CD4-positive, alpha-beta T cell treated with Interleukin-17A for 4 hours (primary cell): Measurements from ENCODE around the gene DHRS12.
A peak's percentile ranks its signal among the peaks of the same experiment; 100 is the strongest.

ENCODE experiments used
- DNase-seq: peaks from one replicate; pipeline ENCODE4 v3.0.0-alpha.2; 2020; ENCODE audit warnings: mixed read lengths

The DHRS12 gene

GRCh38 chr13:51780099-51780498 is 23.9 kb downstream of the DHRS12 start:
- DNase-seq: no peak

GRCh38 chr13:51778392-51778791 is 25.6 kb downstream of the DHRS12 start:
- no peak for DNase-seq

GRCh38 chr13:51777921-51778320 is 26.0 kb downstream of the DHRS12 start:
- DNase-seq: no peak

- DNase-seq: no peak
These were observed 27.8 kb downstream of the DHRS12 start for GRCh38 chr13:51776179-51776578.

- DNase-seq: no peak
These were observed 30.4 kb downstream of the DHRS12 start for GRCh38 chr13:51773515-51773914.

- DNase-seq: no peak
These were observed 31.2 kb downstream of the DHRS12 start for GRCh38 chr13:51772781-51773180.

- no peak for DNase-seq
These were observed 31.9 kb downstream of the DHRS12 start for GRCh38 chr13:51772105-51772455.

- no peak for DNase-seq
These were observed 32.4 kb downstream of the DHRS12 start for GRCh38 chr13:51771418-51772104.

- no peak for DNase-seq
These were observed 33.1 kb downstream of the DHRS12 start for GRCh38 chr13:51770681-51771417.

GRCh38 chr13:51770160-51770559 is 33.8 kb downstream of the DHRS12 start:
- DNase-seq: no peak

GRCh38 chr13:51769455-51770127 is 34.4 kb downstream of the DHRS12 start:
- DNase-seq: no peak

- no peak for DNase-seq
These were observed 35.0 kb downstream of the DHRS12 start for GRCh38 chr13:51768976-51769375.

GRCh38 chr13:51768378-51768921 is 35.5 kb downstream of the DHRS12 start:
- no peak for DNase-seq

- no peak for DNase-seq
These were observed 36.9 kb downstream of the DHRS12 start for GRCh38 chr13:51767100-51767499.

- DNase-seq: no peak
These were observed 38.8 kb downstream of the DHRS12 start for GRCh38 chr13:51765142-51765515.

- DNase-seq: peak; percentile 50
These were observed 39.5 kb downstream of the DHRS12 start for GRCh38 chr13:51764184-51765141.

GRCh38 chr13:51763486-51763885 is 40.5 kb downstream of the DHRS12 start:
- no peak for DNase-seq

- no peak for DNase-seq
These were observed 42.2 kb downstream of the DHRS12 start for GRCh38 chr13:51761643-51762350.

- DNase-seq: no peak
These were observed 43.4 kb downstream of the DHRS12 start for GRCh38 chr13:51760592-51760991.

- DNase-seq: no peak
These were observed 44.7 kb downstream of the DHRS12 start for GRCh38 chr13:51759240-51759639.

- DNase-seq: no peak
These were observed 45.3 kb downstream of the DHRS12 start for GRCh38 chr13:51758691-51759090.

- DNase-seq: no peak
These were observed 47.3 kb downstream of the DHRS12 start for GRCh38 chr13:51756651-51757050.
